Chondrocyte (in vitro differentiated cells): Measurements from ENCODE around the gene SFXN1. TPM values are rescaled to one million over a fixed set of nuclear protein-coding genes. Genes with fewer than 3 reads are reported as not detected.

ENCODE experiments used
- DNase-seq: peaks from one replicate; pipeline ENCODE4 v3.0.0; 2021; ENCODE audit warnings: mixed read lengths, low spot score
- H3K27ac Mint-ChIP-seq: one replicate; pipeline ENCODE4 v1.8.0; 2021; ENCODE audit warnings: mild to moderate bottlenecking, moderate library complexity, mixed read lengths; ENCODE audit not compliant: unreplicated experiment
- H3K27me3 Mint-ChIP-seq: 2 replicates; pipeline ENCODE4 v1.8.0; 2021; ENCODE audit warnings: low read depth, mixed read lengths
- H3K36me3 Mint-ChIP-seq: 2 replicates; pipeline ENCODE4 v1.8.0; 2021; ENCODE audit warnings: low read depth, mixed read lengths
- H3K4me1 Mint-ChIP-seq: 2 replicates; pipeline ENCODE4 v1.8.0; 2021; ENCODE audit warnings: low read depth, mild to moderate bottlenecking, mixed read lengths
- H3K4me3 Mint-ChIP-seq: one replicate; pipeline ENCODE4 v1.8.0; 2021; ENCODE audit warnings: mild to moderate bottlenecking, moderate library complexity, mixed read lengths; ENCODE audit not compliant: unreplicated experiment
- H3K9me3 Mint-ChIP-seq: 2 replicates; pipeline ENCODE4 v1.8.0; 2021; ENCODE audit warnings: low read depth, mixed read lengths
- CTCF ChIP-seq: fragments of 200-600 bp; sonication (generic); IDR thresholded peaks from 2 replicates; pipeline ENCODE4 v1.5.0; 2021; ENCODE audit warnings: antibody characterized with exemption, mild to moderate bottlenecking, moderate library complexity
- total RNA-seq: library from RNA; stranded (reverse); gene quantifications from 3 replicates; pipeline ENCODE4 v1.2.1, GENCODE V29; 2021

Gene SFXN1
- total RNA-seq, 1 donor from 2014 or later = 58.9 TPM

- Mint-ChIP-seq H3K36me3 (peaks cover 2% of the 10 kb centered on the region), H3K27me3 (peaks cover 4% of the 10 kb centered on the region), H3K4me3 (no peak overlapping the region), H3K9me3 (peaks cover 5% of the 10 kb centered on the region), H3K4me1 (no peaks in the 10 kb centered on the region), H3K27ac (no peak overlapping the region)
- no peak for TF ChIP-seq CTCF
- no peak for DNase-seq
Observed at GRCh38 chr5:175539936-175540335, 61.6 kb downstream of the SFXN1 start.

- Mint-ChIP-seq H3K27ac (no peak overlapping the region), H3K9me3 (peaks cover 5% of the 10 kb centered on the region)
Observed at GRCh38 chr5:175541264-175541663, 62.9 kb downstream of the SFXN1 start.

GRCh38 chr5:175542232-175542965 lies 64.0 kb downstream of the SFXN1 start:
- H3K4me1 Mint-ChIP-seq = no peaks in the 10 kb centered on the region
- no peak overlapping the region for H3K27ac Mint-ChIP-seq
- peaks cover 2% of the 10 kb centered on the region for H3K36me3 Mint-ChIP-seq
- peaks cover 6% of the 10 kb centered on the region for H3K27me3 Mint-ChIP-seq
- TF ChIP-seq CTCF = no peak
- no peak overlapping the region for H3K4me3 Mint-ChIP-seq
- no peak for DNase-seq
- peaks cover 5% of the 10 kb centered on the region for H3K9me3 Mint-ChIP-seq

More at GRCh38 chr5:175541264-175541663, 62.9 kb downstream of the SFXN1 start:
- no peak for TF ChIP-seq CTCF
- H3K4me3 Mint-ChIP-seq = no peak overlapping the region
- no peaks in the 10 kb centered on the region for H3K4me1 Mint-ChIP-seq
- DNase-seq = no peak
- H3K36me3 Mint-ChIP-seq = peaks cover 2% of the 10 kb centered on the region
- peaks cover 4% of the 10 kb centered on the region for H3K27me3 Mint-ChIP-seq

- Mint-ChIP-seq H3K9me3 (peaks cover 5% of the 10 kb centered on the region), H3K4me3 (no peak overlapping the region), H3K36me3 (peaks cover 2% of the 10 kb centered on the region), H3K27me3 (peaks cover 8% of the 10 kb centered on the region), H3K27ac (no peak overlapping the region), H3K4me1 (no peaks in the 10 kb centered on the region)
- TF ChIP-seq CTCF = no peak
- DNase-seq = no peak
Observed at GRCh38 chr5:175542966-175543235, 64.5 kb downstream of the SFXN1 start.

- Mint-ChIP-seq H3K27ac (no peak overlapping the region), H3K9me3 (peaks cover 5% of the 10 kb centered on the region), H3K4me3 (no peak overlapping the region), H3K4me1 (peaks cover 4% of the 10 kb centered on the region), H3K36me3 (no peaks in the 10 kb centered on the region), H3K27me3 (peaks cover 16% of the 10 kb centered on the region)
- DNase-seq = no peak
- no peak for TF ChIP-seq CTCF
Observed at GRCh38 chr5:175544108-175544511, 65.8 kb downstream of the SFXN1 start.
